ENCODE data around the gene BICRA. TPM values are rescaled to one million over a fixed set of nuclear protein-coding genes. Genes with fewer than 3 reads are reported as not detected.

BICRA gene
- polyA plus RNA-seq, 3 donors: 0.08 to 4.6 TPM; not detected in 1

GRCh38 chr19:47735131-47735530 is 126.2 kb downstream of the BICRA start:
- no peak overlapping the region for H3K27ac Mint-ChIP-seq
- no peaks in the 10 kb centered on the region for H3K36me3 ChIP-seq (replicated peaks in 1 of 2; ENCODE audit: control insufficient read depth in 1 of 2, insufficient read depth in 2 of 2, low read length in 2 of 2)
- no peak overlapping the region for H2AFZ ChIP-seq (ENCODE audit: insufficient read depth, low read depth, low read length, poor library complexity, severe bottlenecking)
- H3K9ac ChIP-seq (ENCODE audit: insufficient read depth, low read length, poor library complexity, severe bottlenecking): no peak overlapping the region
- H3K27me3 Mint-ChIP-seq (ENCODE audit: low read depth in 3 of 3): peaks cover 11 to 15% (median 12%) of the 10 kb centered on the region in 3 donors
- no peak overlapping the region for H3K27ac ChIP-seq (ENCODE audit: low read depth in 1 of 2, low read length in 2 of 2)
- peaks cover 2% of the 10 kb centered on the region for H3K4me1 Mint-ChIP-seq
- H3K4me3 ChIP-seq (replicated peaks in 1 of 3; ENCODE audit: low read depth in 2 of 3, low read length in 3 of 3): no peak overlapping the region
- DNase-seq: no peak
- TF ChIP-seq CTCF (IDR thresholded peaks at IDR 0.05): no peak
- H3K4me3 Mint-ChIP-seq: no peak overlapping the region
- H3K79me2 ChIP-seq (ENCODE audit: insufficient read depth, low read length): no peaks in the 10 kb centered on the region
- H3K36me3 Mint-ChIP-seq: no peaks in the 10 kb centered on the region
- 94% methylated on average over 4 of the region's 4 CpGs for WGBS (ENCODE audit: insufficient coverage)
- no peak overlapping the region for H3K4me2 ChIP-seq (replicated peaks; ENCODE audit: extremely low read depth, low read length, poor library complexity, severe bottlenecking)
- H4K20me1 ChIP-seq (ENCODE audit: insufficient read depth, low read length): no peaks in the 10 kb centered on the region
- intact Hi-C loops (cut with micrococcal nuclease): no loop called here
- peaks cover 6 to 9% of the 10 kb centered on the region in 2 donors for H3K27me3 ChIP-seq (ENCODE audit: control insufficient read depth in 2 of 2, insufficient read depth in 2 of 2, low read length in 2 of 2)
- H3K4me1 ChIP-seq (ENCODE audit: control insufficient read depth in 1 of 2, insufficient read depth in 2 of 2, low read length in 2 of 2): no peaks in the 10 kb centered on the region
- H3K9me3 Mint-ChIP-seq: peaks cover 0 to 10% (median 3%) of the 10 kb centered on the region in 7 donors
- peaks cover 0 to 4% of the 10 kb centered on the region in 2 donors for H3K9me3 ChIP-seq (replicated peaks in 1 of 2; ENCODE audit: control insufficient read depth in 1 of 2, insufficient read depth in 1 of 2, low read length in 2 of 2)

GRCh38 chr19:47740866-47741519 is 132.1 kb downstream of the BICRA start:
- Mint-ChIP-seq H3K27ac (no peak overlapping the region), H3K9me3 (peaks cover 0 to 4% (median 0%) of the 10 kb centered on the region in 7 donors), H3K4me3 (no peak overlapping the region), H3K4me1 (peaks cover 25% of the 10 kb centered on the region), H3K27me3 (ENCODE audit: low read depth in 3 of 3) (peaks cover 4 to 7% (median 5%) of the 10 kb centered on the region in 3 donors), H3K36me3 (no peaks in the 10 kb centered on the region)
- Histone ChIP-seq H2AFZ (ENCODE audit: insufficient read depth, low read depth, low read length, poor library complexity, severe bottlenecking) (no peak overlapping the region), H3K4me2 (replicated peaks; ENCODE audit: extremely low read depth, low read length, poor library complexity, severe bottlenecking) (no peak overlapping the region), H4K20me1 (ENCODE audit: insufficient read depth, low read length) (no peaks in the 10 kb centered on the region), H3K4me3 (replicated peaks in 1 of 3; ENCODE audit: low read depth in 2 of 3, low read length in 3 of 3) (no peak overlapping the region), H3K9ac (ENCODE audit: insufficient read depth, low read length, poor library complexity, severe bottlenecking) (no peak overlapping the region), H3K9me3 (replicated peaks in 1 of 2; ENCODE audit: control insufficient read depth in 1 of 2, insufficient read depth in 1 of 2, low read length in 2 of 2) (no peaks in the 10 kb centered on the region), H3K4me1 (ENCODE audit: control insufficient read depth in 1 of 2, insufficient read depth in 2 of 2, low read length in 2 of 2) (peaks cover 30 to 37% of the 10 kb centered on the region in 2 donors), H3K27me3 (ENCODE audit: control insufficient read depth in 2 of 2, insufficient read depth in 2 of 2, low read length in 2 of 2) (no peaks in the 10 kb centered on the region), H3K79me2 (ENCODE audit: insufficient read depth, low read length) (peaks cover 5% of the 10 kb centered on the region), H3K36me3 (replicated peaks in 1 of 2; ENCODE audit: control insufficient read depth in 1 of 2, insufficient read depth in 2 of 2, low read length in 2 of 2) (no peaks in the 10 kb centered on the region), H3K27ac (ENCODE audit: low read depth in 1 of 2, low read length in 2 of 2) (no peak overlapping the region)
- intact Hi-C loops (cut with micrococcal nuclease): loop anchor here (5.0 to 10.0 kb wide), 3 partner anchors 34 to 466 kb away; partner anchors contain the start of genes INAFM1 (in 1 of the 2) and NAPA (in 1 of the 2)
- TF ChIP-seq CTCF (IDR thresholded peaks at IDR 0.05): no peak
- WGBS (ENCODE audit: insufficient coverage): 93% methylated on average over 42 of the region's 48 CpGs
- no peak for DNase-seq

Measured in CD14-positive monocyte (primary cell).